Activated CD8-positive, alpha-beta memory T cell treated with anti-CD3 and anti-CD28 coated beads for 4 hours (primary cell): ENCODE measurements around the gene NINJ2.
"Not testable (repeated sequence)": the region's sequence is repeated elsewhere in the genome, so short reads cannot be mapped to it uniquely, and the experiment has no call there.

Experiments
- DNase-seq, 2 donors: peaks; one replicate each; pipeline ENCODE4 v3.0.0-alpha.2; 2020; ENCODE audit warnings: low read depth in 2 of 2

The NINJ2 gene

DNA sequence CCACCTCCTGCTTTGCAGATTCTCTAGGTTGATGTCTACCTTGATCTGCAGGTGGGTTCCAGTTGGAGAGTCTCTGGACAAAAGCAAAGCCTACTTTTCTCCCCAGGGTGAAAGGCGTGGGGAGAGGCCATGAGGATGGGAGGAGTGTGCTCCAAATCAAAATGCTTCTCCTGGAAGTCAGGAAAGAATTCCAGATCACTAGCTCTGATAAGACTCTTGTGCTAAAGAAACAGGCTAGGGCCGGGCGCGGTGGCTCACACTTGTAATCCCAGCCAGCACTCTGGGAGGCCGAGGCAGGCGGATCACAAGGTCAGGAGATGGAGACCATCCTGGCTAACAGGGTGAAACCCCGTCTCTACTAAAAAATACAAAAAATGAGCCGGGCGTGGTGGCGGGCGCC is 21.9 kb downstream of the NINJ2 start:
- DNase-seq, result not testable (repeated sequence)

DNA sequence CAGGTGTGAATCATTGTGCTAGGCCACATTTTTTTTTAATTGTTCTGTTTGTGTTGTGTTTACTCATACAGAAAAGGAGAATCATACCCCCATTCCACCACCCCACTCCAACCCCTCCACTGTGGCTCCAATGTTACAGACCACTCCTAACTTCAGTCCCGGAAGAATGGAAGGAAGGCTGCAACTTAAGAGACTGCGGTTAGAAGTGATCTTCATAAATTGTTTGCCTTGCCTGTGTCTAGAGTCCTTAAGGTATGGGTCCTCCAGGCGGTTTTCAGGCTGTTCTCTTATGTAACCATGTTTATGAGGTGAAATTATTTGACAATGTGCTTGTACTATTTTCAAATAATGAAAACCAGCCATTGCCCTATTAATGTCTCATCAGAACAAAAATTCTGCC is 22.5 kb downstream of the NINJ2 start:
- no peak for DNase-seq

DNA sequence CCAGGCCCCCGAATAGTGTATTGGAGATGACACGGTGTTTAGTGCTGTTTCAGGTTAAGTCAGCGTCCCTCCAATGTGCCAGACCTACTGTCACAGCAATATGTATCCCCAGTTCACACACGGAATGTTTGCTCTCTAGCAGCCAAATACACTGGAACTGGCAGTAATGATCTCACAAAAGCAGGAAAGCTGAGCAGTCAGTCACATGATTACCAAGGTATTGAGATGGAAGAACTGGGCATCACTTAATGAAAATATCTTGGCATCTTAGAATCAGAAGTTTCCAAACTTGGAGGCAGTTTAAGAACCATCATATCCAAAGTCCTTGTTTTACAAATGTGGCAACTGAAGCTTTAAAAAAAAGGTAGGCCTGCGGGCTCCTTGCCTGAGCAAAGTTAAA is 23.3 kb downstream of the NINJ2 start:
- no peak for DNase-seq

DNA sequence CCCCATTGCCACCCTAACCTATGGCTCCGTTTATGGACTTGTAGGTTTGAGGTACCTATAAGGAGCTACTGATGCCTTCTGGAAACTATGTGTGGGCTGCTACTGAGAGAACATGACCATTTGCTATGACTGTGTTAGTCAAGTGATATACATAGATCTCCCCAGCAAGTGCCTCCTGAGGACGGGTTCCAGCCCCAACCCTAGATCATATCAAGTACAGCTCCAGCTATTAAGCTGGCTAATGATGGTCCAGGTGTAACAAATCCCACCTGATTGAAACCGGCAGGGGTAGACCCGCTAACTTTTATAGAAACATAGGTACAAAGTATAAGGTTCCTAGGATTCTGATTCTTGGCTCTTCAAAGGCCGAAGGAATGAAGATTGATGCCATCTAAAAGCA is 23.7 kb downstream of the NINJ2 start:
- no peak for DNase-seq

DNA sequence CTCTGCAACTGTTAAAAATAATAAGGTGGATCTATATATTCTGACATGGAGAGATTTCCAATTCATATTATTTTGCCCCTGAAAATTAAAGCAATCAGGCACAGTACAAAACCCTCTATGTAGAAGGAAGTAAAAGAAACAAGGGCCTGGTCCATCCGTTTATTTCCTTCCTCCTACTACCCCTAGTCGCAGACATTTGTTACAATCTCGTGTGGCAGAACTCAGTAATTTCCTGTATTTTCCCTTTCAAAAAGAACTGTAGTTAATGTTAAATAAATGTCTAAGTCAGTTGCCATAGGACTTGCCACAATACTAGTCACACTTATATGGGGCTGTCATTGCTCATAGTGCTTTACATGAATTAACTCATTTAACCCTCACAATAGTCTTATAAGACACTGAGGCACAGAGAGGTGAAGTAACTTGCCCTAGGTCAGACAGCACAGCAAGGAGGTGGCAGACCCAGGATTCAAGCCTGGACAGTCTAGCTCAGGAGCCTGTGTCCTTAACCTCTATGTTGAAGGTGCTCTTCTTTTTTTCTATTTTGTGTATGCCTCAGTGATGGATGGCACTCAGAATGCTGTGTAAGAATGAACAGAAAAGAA is 24.2 kb downstream of the NINJ2 start:
- no peak for DNase-seq

DNA sequence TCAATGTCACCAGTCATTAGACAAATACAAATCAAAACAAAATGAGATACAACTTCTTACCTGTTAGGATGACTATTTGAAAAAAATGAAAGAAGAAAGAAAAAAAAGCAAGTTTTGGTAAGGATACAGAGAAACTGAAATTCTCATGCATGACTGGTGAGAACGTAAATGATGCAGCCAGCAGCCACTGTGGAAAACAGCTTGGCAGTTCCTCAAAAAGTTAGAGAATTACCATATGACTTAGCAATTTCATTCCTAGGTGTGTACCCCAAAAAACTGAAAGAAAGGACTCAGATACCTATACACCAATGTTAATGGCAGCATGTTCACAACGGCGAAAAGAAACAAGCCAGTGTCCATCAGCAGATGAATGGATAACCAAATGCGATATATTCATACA is 26.6 kb downstream of the NINJ2 start:
- no peak for DNase-seq

DNA sequence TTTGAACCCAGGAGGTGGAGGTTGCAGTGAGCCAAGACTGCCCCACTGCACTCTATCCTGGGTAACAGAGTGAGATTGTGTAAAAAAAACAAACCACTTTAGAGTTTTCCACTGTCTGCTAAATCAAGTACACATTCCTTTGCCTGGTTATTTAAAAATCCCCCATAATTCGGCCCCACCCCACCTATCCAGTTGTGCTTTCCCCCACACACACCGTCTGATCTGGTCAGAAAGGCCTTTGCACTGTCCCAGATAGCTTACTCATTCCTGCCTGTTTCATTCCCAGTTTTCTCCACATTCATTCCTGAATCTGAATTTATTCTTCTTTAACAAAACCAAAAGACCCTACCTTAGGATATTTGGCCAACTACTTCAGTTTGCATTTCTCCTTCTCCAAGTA is 29.5 kb downstream of the NINJ2 start:
- no peak for DNase-seq

DNA sequence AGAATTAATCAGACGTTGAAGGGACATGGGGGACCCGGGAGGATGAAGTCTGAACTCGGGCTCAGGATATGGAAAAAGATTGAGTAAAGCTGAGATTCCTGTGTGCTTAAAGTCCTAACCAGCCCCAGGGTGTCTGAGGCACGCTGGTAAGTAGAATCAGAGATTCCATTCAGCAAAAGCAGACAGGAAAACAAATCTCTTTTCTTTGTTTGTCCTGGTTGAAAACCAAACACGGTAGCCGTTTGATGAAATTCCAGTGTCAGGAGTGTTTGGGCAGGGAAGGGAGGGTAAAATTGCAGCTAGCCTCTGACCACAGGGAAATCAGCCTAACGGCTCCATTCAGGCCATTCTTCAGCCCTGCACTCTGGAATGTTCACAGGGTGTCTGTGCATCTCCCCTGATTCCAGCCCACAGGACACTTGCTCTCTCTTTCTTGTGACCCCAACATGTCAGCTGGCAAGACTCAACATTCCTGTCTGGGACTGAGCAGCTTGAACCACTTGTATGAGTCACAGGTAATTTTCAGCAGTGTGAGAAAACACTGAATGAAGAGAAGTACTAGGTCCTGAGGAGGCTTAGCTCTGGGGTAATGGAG is 31.0 kb downstream of the NINJ2 start:
- DNase-seq, result no peak

DNA sequence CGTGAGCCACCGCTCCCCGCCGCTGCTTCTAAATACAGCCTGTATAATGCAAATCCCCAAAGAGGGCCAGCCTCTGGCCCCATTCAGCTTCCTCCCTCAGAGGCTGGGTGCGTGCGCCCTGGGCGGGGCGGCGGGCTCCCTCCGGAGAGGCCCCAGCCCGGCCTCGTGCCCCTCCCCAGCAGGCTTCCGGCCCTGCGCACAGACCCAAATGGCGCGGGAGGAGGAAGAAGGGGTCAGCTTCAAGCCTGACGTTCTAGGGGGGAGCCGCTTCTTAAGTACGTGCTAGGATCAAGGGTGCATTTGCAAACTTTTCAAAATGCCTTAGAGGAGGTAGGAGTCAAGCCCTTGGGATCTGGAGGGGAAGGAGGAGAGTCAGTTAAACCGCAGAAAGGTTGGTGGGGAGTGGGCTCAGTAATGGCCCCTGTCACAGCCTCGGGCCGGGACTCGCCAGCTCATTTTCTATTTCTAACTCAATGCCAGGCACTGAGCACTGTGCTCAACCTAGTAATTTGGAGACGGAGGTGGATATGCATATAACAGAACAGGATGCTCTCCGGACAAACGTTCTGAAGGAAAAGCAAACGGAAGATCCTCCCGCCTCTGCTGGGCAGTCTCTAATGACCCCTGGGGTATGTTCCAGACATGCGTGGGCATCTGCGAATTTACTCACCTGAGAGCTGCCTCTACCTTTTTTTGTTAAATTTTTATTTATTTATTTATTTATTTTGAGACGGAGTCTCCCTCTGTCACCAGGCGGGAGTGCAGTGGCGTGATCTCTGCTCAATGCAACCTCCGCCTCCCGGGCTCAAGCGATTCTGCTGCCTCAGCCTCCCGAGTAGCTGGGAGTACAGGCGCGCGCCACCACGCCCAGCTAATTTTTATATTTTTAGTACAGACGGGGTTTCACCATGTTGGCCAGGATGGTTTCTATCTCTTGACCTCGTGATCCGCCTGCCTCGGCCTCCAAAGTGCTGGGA is 32.3 kb downstream of the NINJ2 start:
- peak in 1 of 2 donors; percentile 30 for DNase-seq

DNA sequence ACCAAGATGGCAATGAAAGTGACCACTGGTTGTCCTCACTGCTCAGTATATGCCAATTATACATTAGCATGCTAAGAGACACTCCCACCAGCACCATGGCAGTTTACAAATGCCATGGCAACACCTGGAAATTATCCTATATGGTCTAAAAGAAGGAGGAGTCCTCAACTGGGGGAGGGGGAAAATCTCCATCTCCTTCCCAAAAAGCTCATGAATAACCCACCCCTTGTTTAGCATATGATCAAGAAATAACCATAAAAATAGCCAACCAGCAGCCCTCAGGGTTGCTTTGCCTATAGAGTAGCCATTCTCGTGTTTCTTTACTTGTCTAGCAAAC is 34.5 kb downstream of the NINJ2 start:
- not testable (repeated sequence) for DNase-seq

DNA sequence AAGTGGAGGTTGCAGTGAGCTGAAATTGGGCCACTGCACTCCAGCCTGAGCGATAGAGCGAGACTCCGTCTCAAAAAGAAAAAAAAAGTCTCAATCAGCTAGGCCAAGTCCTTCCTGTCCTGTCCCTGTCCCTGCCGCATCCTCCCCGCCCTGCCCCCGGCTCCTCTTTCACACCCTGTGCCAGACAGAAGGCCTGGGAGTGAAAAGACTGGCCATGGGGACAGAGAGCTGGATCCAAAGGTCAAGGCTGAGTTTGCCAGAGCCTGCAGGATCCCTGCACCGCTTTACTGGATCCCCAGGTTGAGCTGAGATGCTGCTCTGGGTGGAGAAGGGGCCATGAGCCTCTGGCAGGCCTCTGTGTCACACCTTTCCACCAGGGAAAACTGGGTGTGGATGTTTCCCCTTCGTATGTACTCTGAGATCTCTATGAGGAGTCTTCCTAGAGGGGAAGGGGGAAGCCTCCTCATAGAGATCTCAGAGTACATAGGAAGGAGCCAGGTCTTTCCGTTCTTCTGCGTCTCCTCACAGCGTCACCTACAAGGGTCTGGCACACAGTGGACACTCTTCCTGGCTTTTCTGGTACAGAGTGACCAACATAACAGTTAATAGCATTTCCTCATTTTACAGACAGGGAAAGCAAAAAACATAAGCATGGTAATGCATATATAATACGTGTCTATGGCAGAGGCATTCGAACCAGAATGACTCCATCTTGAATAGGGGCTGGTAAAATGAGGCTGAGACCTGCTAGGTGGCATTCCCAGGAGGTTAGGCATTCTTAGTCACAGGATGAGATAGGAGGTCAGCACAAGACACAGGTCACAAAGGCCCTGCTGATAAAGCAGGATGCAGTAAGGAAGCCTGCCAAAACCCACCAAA is 35.1 kb downstream of the NINJ2 start:
- no peak for DNase-seq

DNA sequence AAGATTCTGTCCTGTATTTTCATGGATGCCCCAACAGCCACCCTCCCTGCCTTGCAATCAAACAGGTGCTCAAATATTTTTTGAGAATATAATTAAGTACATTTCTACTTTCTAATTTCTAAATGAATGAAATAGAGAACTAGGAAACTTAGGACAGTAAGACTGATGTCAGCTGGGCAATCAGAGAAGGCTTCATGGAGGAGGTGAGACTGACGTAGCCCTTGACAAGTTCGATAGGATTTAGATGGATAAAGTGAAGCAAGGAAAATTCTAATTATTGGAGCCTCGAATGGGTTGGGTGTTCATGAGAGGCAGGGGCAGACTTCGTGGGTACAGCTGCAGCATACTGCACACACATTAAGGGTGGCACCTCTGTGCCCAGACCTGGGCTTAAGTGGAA is 36.0 kb downstream of the NINJ2 start:
- no peak for DNase-seq

DNA sequence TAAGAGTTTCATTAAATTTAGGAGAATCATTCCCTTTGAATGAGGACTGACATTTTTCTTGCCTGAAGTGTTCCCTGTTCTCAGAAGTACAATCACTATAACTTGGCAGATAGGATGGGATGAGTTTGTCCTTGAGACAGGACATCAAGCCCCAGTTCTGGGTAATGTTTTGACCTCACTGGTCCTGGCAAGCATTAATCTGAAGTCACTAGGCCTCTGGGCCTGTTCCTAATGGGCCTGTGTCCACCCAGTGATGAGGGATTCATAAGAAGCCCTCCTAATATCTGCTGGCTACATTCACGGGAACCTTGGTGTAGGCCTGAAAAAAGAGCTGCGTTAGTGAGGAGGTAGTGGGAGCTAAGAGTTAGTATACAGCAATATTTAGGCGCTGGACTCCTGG is 37.2 kb downstream of the NINJ2 start:
- no peak for DNase-seq

DNA sequence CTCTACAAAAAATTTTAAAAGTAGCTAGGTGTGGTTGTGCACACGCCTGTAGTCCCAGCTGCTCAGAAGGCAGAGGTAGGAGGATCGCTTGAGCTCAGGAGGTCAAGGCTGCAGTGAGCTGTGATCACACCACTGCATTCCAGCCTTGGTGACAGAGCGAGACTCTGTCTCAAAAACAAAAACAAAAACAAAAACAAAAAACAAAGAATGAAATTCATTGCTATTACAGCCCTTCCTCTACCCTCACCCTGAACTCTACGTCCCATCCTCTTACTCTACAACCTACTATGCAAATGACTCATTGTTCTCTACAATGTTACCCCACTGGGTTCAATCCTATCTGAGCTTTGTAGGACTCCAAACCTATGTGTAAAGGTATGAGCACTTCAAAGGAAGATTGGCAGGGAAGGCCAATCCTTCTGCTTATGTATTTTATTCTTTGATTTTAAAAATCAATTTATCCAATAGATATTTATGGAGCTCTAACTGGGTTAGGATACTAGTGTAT is 39.3 kb downstream of the NINJ2 start:
- DNase-seq, result no peak

DNA sequence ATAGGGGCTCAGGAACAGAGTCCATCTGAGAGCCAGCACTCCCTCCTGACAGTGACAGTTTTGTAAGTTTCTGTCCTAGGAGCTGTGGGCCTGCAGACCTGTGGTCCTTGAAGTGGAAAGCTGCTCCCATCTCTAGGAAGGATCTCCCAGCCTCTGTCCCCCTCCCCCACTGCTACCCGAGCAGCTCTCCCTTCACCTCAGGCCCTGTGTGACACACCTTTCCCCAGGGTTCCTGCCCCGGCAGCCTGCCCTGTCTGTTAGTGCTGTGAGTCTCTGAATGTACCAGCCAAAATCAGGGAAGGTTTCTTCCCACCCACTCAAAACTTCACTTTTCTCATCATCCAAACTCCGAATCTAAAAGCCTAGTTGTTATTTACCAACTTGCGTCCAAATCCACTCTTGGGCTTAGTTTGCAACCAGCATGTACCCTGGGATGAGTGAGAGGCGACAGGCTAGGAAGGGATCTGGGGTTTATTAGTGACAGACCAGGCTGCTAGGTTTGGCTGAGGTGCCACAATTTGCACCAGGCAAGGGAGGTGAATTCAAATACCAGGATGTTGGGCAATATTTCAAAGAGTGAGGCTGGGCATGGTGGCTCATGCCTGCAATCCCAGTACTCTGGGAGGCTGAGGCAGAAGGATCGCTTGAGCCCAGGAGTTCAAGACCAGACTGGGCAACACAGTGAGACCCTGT is 39.9 kb downstream of the NINJ2 start:
- DNase-seq, result no peak

DNA sequence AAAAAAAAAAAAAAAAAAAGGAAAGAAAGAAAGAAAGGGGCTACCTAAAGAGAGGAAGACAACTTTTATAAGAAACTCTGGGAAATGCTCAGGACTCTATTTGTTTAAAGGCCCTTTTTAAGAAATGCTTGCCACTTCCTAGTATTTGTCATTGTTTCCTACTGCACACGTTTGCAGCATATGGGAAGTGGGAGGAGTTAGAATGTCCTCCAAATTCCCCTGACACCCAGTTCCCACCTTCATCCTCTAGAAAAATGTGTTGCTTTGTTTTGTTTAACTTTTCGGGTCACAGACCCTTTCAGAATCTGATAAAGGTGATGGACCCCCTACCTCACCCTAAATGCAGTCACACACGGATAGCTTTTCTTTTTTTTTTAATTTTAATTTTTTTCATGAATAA is 40.8 kb downstream of the NINJ2 start:
- no peak for DNase-seq

DNA sequence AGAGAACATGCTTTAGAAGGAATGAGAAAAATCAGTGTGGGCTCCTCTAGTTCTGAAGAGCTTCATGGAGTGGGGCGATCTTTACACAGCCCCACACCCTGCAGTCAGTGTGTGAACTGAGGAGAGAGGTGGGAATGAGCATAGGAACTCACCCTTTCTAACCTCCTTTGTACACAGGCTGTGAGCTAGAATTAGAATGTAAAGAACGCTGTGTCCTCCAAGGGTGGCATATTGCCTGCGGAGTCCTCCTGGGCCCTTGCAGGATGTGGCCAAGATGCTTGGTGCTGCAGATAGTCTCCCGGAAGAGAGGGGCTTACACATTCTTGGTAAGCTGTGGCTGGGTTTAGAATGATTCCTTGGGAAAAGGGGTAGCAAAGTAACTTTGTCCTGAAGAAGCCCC is 43.9 kb downstream of the NINJ2 start:
- no peak for DNase-seq

DNA sequence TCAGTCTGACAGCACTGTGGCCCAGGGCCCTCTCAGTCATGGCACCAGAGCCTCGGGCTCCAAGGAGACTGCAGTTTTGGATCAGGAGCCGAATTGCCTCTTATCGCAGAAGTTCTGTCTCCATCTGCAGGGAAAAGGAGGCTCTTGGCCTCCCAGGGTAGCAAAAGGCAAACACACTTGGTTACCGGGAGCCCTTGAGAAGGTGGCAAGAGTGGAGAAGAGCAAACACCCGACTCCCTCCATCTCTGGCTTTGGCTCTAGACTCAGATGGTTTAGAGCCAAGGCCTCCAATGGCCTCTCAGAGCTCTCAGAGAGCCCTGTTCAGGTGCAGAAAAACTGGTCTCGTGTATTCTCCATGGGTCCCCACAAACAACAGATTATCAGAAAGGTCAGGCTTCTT is 44.6 kb downstream of the NINJ2 start:
- DNase-seq, result no peak

DNA sequence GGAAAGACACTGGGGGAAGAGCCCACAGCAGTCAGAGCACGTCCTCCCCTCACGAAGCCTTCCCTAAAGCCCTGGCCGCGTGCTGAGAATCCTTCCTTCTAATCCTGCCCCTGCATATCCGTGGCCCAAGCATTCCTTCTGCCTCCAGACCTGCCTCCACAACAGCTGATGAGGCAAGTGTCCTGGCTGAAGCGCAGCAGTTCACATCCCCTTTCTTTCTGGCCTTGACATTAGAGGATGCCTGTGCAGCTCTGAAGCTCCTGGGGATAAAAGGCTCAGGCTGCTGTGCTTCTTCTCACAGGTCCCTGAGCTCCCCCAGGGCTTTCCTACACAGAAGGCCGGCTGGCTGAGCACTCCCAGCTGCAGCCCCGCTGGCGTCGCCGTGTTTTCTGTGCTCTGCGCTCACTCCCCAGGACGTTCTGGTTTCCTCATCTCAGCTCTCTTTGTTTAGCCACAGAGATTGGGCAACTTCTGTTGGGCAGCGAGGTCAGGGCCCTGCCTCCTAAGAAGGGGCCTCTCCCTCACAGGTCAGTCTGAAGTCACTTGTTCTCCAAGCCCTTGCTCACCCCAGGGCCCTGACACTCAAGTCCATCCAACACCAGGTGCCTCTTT is 45.8 kb downstream of the NINJ2 start:
- no peak for DNase-seq

DNA sequence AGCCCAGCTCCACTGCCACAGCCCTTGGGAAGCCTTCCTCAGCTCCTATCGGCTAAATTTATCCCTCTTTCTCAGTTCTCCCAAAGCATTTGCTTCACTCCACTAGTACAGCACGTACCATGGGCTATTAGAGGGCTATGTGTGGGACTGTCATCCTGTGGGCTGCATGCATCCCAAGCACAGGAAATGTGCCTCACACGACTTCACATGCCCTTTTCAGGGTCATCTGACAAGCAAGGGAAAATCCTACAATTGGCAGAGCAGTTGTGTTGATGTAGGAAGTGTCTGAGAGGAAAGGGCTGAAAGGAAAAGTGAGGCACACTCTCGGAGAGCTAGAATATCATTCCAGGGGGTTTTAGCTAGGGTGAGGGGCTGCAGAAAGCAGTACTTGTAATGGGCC is 47.6 kb downstream of the NINJ2 start:
- no peak for DNase-seq
